Pancreas (tissue), 10 donors: ENCODE results near the gene TTC31. TPM values are rescaled to one million over a fixed set of nuclear protein-coding genes. Genes with fewer than 3 reads are reported as not detected.

Experiments
- ATAC-seq, 4 donors: fragments of 200-7000 bp; cut with Tn5 transposase; one replicate each; pipeline versions ENCODE4 v1.8.0 to v1.9.1; 2020; ENCODE audit warnings: mild to moderate bottlenecking in 4 of 4, moderate library complexity in 4 of 4
- DNase-seq, 6 donors: peaks; one replicate each; pipeline ENCODE4 v3.0.0-alpha.2; 2020
- FAIRE-seq: peaks from 2 replicates; lab custom pipeline; 2012; peaks lifted over from hg19 to GRCh38; lab: Jason Lieb, UNC
- H3K27ac ChIP-seq, 4 donors: fragments of 200-600 bp; sonication (generic); 1 replicate in 3 of 4; 2 replicates in 1 of 4; pipeline versions ENCODE4 v1.5.0 to v1.8.0; 2020
- H3K27me3 ChIP-seq, 4 donors: fragments of 200-600 bp; one replicate each; pipeline ENCODE4 v1.8.0; 2021
- H3K36me3 ChIP-seq, 3 donors: fragments of 200-600 bp; sonication (generic) in 1 of 3; one replicate each; pipeline versions ENCODE4 v1.5.0 to v1.8.0; 2020 to 2021
- H3K4me1 ChIP-seq, 3 donors: fragments of 200-600 bp; one replicate each; pipeline ENCODE4 v1.8.0; 2021
- H3K4me3 ChIP-seq, 4 donors: fragments of 200-600 bp; sonication (generic) in 2 of 4; one replicate each; pipeline versions ENCODE4 v1.5.0 to v1.8.0; 2020 to 2021
- H3K9me3 ChIP-seq, 4 donors: fragments of 200-600 bp; one replicate each; pipeline ENCODE4 v1.8.0; 2021
- CTCF ChIP-seq, 4 donors: fragments of 200-600 bp; sonication (generic) in 3 of 4; IDR thresholded peaks; one replicate each; pipeline versions ENCODE4 v1.5.0 to v1.8.0; 2021; ENCODE audit warnings: antibody characterized with exemption in 4 of 4
- WGBS, 2 donors: extraction: QIAGEN DNeasy Blood & Tissue Kit; methylation state at CpG; one replicate each; pipeline ENCODE4 v1.1.7; 2013; 5-methylcytosine and 5-hydroxymethylcytosine counted together
- intact Hi-C, 3 donors: fragments of 100-400 bp; cut with DNase I; formaldehyde crosslinking; loops; one replicate each; pipeline versions ENCODE4 v1.11.1 to v1.14.2; 2022
- polyA plus RNA-seq, 2 donors: library from polyadenylated mRNA; stranded (reverse); fragments of 200-250 nt; gene quantifications; one replicate each; pipeline ENCODE4 v1.2.3, GENCODE V29; 2013
- total RNA-seq, 6 donors: library from RNA; stranded (reverse); fragmentation: NEBNext Ultra II Directional in 4 of 6; extraction: Animal tissue kit (Norgen Biotek cat#: 25700) in 4 of 6; gene quantifications; one replicate each; pipeline versions ENCODE4 v1.2.1 to v1.2.4, GENCODE V29; 2021 to 2023
- donor health status: healthy with polysubstance abuse.
- donor health status: DM: no; HTN: no; CAD: no; lungs with moderate emphysema.
- donor health status: DM: no; HTN: no; CAD: no.
- donor health status: control.
- donor health status: control.
- donor health status: Bipolar disorder and iron deficiency.
- donor health status: DM: yes; HTN: yes; CAD: no.
- donor health status: DM: no; HTN: no; CAD: no.
- donor health status: DM: no; HTN: no; CAD: no.
- donor health status: DM: yes; HTN: yes; CAD: no.

The TTC31 gene
- total and polyA plus RNA-seq, 8 donors = 10.1 to 21.2 (median 12.1) TPM

DNA sequence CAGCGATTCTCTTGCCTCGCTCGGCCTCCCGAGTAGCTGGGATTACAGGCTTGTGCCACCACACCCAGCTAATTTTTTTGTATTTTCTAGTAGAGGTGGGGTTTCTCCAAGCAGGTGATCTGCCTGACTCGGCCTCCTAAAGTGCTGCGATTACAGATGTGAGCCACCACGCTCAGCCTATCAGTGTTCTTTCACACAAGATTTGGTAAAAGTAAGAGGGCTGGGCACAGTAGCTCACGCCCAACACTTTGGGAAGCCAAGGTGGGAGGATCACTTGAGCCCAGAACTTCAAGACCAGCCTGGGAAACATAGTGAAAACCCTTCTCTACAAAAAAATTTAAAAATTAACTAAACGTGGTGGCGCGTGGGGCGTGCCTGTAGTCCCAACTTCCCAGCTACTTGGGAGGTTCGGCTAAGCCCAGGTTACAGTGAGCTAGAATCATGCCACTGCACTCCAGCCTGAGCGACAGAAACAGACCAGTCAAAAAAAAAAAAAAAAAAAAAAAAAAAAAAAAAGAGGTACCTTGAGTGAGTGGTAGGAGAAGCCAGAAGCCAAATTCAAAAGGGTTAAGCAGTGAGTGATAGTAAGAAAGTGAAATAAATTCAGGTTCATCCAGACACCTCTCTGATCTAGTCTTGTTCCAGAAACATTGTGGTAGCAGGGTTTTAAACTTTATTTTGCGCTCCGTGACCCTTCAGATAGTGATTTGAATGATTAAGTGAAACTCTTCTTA, 11.4 kb upstream of the TTC31 start:
- 42 to 48% methylated on average over 16 of the region's 16 CpGs for WGBS, 2 donors
- ATAC-seq (no peak), DNase-seq (no peak), FAIRE-seq (no peak)
- Histone ChIP-seq H3K4me1 (peaks cover 5 to 16% (median 7%) of the 10 kb centered on the region in 3 donors), H3K27me3 (no peaks in the 10 kb centered on the region), H3K9me3 (no peaks in the 10 kb centered on the region), H3K36me3 (peaks cover 0 to 4% (median 0%) of the 10 kb centered on the region in 3 donors), H3K4me3 (peak overlapping the region; percentile 53 to 69 (median 62)), H3K27ac (peak overlapping the region; percentile 86 to 92 (median 87))
- no peak for TF ChIP-seq CTCF (IDR thresholded peaks at IDR 0.05)
- intact Hi-C loops = no loop called here

DNA sequence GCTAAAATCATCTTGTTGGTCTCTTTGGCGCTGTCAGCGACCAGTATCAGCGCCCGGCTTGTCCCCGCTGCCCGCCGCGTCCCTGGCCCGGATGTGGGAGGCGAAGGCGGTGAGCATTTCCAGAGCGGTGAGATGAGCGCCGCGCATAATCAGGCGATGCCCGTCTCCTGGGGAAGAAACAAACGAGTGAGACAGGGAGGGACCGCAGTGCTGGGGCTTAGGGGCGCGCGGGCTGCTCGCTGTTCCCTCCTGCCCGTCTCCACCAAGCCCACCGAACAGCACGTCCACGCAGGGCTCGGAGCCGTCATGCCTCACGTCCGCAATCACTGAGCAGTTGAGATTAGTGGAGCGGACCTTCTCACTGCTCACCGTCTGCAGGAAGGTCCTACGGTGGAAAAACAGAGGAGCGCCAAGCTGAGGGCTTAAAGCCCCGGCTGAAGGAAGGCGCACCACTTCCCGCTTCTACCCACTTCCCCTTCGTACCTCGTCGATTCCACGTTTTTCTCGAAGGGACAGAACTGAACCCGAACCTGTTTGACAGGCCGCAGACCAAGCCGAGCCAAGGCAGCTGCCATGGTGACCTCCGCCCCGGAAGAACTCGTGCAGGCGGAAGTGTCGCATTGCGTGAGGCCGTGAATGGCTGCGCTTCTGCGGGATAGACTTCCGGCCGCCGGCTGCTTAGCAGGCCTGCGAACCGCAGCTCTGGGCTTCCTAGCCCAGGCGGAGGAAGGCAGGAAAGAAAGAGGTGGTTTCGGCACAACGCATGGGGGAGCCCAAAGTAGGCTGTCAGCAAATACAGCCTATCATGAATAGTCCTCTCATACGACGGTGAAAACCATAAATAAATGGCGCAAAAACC, 10.6 kb upstream of the TTC31 start, which contains the start of gene MRPL53:
TSS of gene MRPL53 (minus strand) at position 595 of the 859 bp plus-strand sequence. CDS start at position 575, 20 bp downstream.
- TF ChIP-seq CTCF (IDR thresholded peaks at IDR 0.05) = no peak
- ATAC-seq = peak; percentile 96 to 98 (median 96)
- Histone ChIP-seq H3K4me1 (peaks cover 5 to 16% (median 7%) of the 10 kb centered on the region in 3 donors), H3K27me3 (no peaks in the 10 kb centered on the region), H3K9me3 (no peaks in the 10 kb centered on the region), H3K36me3 (peaks cover 0 to 4% (median 0%) of the 10 kb centered on the region in 3 donors), H3K4me3 (peak within 1 kb of the TSS; percentile 53 to 69 (median 62)), H3K27ac (peak within 1 kb of the TSS; percentile 86 to 92 (median 87))
- no peak for FAIRE-seq
- 0 to 1% methylated on average over 66 of the region's 66 CpGs for WGBS, 2 donors
- intact Hi-C loops = no loop called here
- peak; percentile 91 to 98 (median 94) for DNase-seq

DNA sequence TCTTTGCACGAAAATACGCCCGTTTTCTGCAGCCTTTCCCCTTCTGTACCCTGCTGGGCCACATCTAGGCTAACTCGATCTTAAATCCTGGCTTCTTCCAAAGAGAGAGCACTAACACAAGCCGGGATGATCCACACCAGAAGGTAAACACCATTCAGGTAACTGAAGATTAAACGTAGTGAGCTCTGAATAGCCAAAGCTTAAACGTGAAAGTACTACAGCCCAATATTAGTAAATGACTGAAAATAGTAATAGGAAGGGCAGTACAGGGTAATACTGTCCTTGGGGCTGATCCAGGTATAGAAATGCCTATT, 10.0 kb upstream of the TTC31 start:
- 2 to 3% methylated on average over 7 of the region's 7 CpGs for WGBS, 2 donors
- no peak for DNase-seq
- intact Hi-C loops = no loop called here

DNA sequence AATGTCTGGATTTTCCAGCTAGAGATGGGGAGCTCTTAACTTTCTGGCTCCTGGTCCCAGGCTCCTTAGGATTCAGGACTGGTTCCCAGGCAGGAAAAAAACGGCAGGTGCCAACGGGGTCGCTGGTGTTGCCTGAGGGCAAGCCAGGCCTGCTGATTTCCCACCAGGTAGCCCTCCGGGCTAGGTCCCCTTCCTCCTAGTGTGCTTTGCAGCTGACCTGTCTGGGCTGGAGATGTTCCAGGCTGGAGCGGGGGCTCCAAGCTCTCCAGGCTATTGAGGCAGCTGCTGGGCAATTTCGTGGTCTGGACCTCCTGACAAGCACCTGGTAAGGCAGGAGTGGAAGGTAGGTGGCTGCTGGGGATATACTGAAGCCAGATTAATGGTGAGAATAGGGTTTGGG, 8.4 kb upstream of the TTC31 start:
- FAIRE-seq (no peak), ATAC-seq (no peak), DNase-seq (no peak)
- Histone ChIP-seq H3K4me3 (no peak overlapping the region), H3K27ac (no peak overlapping the region), H3K9me3 (no peaks in the 10 kb centered on the region), H3K36me3 (peaks cover 0 to 4% (median 0%) of the 10 kb centered on the region in 3 donors), H3K4me1 (peaks cover 5 to 16% (median 7%) of the 10 kb centered on the region in 3 donors), H3K27me3 (no peaks in the 10 kb centered on the region)
- TF ChIP-seq CTCF (IDR thresholded peaks at IDR 0.05) = no peak
- 90 to 97% methylated on average over 6 of the region's 6 CpGs for WGBS, 2 donors
- intact Hi-C loops = no loop called here

More for the DNA sequence above, 10.0 kb upstream of the TTC31 start:
- TF ChIP-seq CTCF (IDR thresholded peaks at IDR 0.05) = no peak
- peak overlapping the region; percentile 86 to 92 (median 87) for H3K27ac ChIP-seq
- peak; percentile 7 to 19 (median 14) for ATAC-seq
- no peaks in the 10 kb centered on the region for H3K9me3 ChIP-seq
- H3K4me3 ChIP-seq = peak overlapping the region; percentile 53 to 69 (median 62)
- FAIRE-seq = no peak
- peaks cover 5 to 16% (median 7%) of the 10 kb centered on the region in 3 donors for H3K4me1 ChIP-seq
- H3K27me3 ChIP-seq = no peaks in the 10 kb centered on the region
- H3K36me3 ChIP-seq = peaks cover 0 to 4% (median 0%) of the 10 kb centered on the region in 3 donors
